GM21717 (cell line): ENCODE results near the gene TDRD6.
"Not testable (repeated sequence)": the region's sequence is repeated elsewhere in the genome, so short reads cannot be mapped to it uniquely, and the experiment has no call there.

ENCODE experiments used
- ATAC-seq: cut with Tn5 transposase; IDR thresholded peaks from one replicate; pipeline ENCODE4 v1.9.1; 2021; ENCODE audit warnings: mild to moderate bottlenecking, moderate library complexity; ENCODE audit not compliant: unreplicated experiment

Gene TDRD6

DNA sequence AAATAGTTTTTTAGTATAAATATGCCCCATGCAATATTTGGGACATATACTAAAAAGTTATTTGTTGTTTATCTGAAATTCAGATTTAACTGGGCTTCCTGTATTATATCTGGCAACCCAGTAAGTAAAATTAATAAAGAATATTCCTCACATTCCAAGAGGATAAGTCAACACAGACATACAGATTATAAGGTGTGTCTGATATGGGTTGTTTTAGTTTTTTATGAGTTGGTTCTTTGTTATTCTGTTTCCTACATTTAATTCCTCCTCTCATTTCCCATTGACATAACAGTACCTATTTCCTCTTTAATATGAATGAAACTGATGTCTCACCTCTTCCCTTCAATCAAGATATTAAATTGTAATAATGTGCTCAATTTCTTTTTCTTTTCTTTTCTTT, 49.2 kb downstream of the TDRD6 start:
- no peak for ATAC-seq

DNA sequence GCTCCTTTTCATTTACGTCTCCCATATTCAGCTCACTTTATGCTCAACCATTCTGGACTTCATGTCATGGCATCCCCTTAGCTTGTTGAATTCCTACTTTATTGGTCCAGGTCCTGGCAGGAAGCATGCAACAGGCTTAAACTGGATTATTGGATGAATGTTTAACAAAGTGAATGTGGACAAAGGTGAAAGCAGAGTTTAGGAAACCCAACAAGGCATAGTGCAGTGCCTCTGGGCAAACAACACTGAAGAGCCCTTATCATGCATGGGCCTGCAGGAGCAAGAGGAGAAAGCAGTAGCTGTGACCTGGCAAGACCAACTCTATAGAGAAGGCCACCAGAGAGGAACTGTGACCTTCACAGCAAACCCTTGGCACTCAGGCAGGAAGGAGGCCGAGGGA, 53.8 kb downstream of the TDRD6 start:
- ATAC-seq = no peak

DNA sequence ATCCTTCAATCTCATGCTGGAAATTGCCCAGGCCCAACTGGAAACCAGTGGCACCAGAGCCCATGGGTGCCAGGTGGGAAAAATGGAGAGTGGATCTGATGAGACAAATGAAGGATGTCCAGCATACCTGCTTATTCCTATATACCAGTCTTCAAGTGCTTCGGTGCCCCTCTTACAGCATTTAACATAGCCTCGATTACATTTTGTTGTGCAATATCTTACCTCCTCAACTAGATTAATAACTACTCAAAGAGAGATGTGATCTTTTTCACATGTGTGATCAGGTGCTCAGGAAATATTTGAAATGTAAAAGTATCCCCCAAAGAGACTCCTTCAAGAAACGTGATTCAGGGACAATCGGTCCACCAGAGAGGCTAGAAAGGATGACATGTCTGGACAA, 54.2 kb downstream of the TDRD6 start:
- ATAC-seq = no peak

DNA sequence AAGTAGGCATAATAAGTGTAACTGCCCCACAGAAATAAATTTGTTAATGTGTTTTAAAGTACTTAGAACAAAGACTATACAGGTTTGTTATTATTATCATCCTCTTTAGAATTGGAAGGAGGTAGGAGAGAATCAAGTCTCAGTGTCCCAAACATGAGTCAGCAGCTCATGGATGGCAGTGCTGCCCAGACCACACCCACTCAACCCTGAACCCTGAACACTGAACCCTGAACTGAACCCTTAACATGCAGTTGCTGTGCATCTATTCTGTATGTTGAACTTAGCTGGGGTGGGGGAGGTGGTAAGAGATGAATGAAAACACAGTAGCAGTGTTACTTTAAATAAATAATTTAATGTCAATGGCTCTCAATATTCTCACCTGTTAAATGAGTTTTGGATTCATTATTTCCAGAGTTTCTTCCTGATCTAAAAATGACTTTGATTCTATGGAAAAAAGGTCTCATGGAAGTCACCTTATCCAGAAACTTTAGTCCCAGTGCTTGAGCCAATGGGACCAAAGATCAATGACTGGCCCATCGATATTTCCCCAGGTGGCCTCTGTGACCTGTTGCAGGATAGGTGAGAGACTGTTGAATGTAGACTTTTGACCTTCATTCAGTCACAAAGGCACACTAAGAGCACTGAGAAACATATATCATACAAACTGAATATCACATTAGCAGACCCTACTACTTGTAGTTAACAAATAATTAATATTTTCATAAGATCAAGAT, 55.9 kb downstream of the TDRD6 start:
- ATAC-seq = no peak

DNA sequence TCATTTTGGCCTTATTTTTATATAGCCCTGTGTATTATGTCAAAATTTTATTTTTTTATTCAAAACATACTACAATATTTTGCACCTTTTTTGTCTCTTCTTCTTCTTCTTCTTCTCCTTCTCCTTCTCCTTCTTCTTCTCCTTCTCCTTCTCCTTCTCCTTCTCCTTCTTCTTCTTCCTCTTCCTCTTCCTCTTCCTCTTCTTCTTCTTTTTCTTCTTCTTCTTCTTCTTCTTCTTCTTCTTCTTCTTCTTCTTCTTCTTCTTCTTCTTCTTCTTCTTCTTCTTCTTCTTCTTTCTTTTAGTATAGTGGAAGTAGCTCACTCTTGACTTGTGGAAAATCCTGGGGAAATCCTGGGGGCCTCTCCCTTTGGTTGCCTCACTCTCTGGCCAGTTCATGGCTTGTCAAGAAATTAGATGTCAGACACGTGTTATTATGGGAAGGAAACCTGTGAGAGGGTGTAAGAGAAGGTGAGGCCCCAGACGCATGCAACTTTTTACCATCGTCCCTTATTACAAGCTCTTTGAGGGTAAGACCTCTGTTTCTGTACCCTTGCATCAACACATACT, 56.6 kb downstream of the TDRD6 start:
- ATAC-seq = not testable (repeated sequence)

DNA sequence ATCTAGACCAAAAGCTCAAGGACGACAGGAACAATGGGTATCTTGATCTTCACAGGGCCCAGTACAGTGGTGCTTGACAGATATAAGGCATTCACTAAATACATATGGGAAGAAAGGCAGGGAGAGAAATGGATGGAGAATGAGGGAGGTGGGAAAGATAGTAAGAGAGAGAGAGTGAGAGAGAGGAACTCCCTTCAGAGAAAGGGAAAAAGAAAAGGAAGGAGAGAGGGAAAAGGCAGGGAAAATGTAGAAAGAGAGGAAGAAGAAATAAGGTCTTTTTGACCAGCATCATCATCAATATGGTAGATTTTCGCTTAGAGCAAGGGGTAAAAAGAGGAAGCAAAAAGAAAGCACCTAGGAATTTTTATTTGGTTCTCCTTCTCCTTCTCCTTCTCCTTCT, 58.3 kb downstream of the TDRD6 start:
- no peak for ATAC-seq

DNA sequence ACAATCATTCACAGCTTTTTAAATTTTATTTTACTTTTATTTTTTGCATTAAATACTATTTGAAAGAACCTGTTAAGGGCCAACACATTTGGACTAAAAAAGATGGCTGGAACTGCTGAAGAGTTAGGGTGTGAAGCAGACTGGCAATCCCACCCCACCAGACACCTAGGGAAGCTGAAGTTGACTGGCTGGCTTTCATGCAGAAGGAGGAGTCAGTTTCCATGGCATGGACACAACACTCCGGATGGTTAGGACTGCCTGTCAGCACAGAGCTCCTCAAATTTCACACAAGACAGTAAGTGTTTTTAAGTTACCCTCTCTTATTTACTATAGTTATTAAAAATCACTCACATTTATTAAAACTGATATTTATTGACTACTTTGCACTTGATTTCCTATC, 59.0 kb downstream of the TDRD6 start, which contains the start of gene ANKRD66:
Gene ANKRD66 (plus strand): TSS at position 238 of the 400 bp plus-strand sequence. CDS start 5,016 bp downstream, outside the sequence.
- no peak for ATAC-seq

DNA sequence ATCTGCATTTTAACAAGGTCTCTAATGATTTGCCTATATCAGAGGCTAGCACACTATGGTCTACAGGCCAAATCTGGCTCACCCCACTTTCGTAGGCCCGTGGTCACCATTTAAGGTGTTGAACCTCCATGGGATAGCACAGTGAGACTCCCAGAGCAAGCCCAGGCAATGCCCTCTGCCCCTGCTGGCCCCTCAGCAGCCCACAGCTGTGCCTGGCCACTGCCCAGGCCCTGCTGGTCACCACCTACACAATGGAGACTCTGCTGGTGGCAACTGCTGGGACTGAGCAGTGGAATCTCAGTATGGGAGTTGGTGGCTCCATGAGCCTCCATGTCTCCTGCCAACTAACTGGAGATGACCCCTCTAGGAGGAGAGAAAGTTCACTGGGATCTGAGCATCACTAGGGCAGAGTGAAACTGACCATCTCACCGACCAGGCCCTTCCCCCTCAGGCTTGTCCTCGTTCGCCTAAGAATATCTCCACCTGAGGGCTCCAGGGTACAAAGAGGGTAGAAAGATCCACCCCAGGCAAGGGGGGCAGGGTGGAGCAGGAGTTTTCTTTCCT, 61.3 kb downstream of the TDRD6 start:
- ATAC-seq = no peak

DNA sequence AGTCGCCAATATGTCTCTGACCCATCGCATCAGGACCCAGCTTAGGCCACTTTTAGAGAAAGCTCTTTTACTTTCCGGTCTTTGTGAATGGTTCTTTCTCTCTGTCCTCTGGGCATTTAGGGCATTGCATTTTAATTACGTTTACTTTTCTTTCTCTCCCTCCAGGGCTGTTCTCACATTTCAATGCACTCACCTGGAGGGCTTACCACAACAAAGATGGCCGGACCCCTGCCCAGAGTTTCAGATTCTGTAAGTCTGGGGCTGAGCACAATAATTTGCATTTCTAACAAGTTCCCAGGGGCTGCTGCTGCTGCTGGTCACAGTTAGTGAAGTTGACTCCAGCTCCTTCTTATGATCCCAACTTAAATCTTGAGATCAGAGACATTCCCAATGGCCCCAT, 62.0 kb downstream of the TDRD6 start:
- no peak for ATAC-seq

DNA sequence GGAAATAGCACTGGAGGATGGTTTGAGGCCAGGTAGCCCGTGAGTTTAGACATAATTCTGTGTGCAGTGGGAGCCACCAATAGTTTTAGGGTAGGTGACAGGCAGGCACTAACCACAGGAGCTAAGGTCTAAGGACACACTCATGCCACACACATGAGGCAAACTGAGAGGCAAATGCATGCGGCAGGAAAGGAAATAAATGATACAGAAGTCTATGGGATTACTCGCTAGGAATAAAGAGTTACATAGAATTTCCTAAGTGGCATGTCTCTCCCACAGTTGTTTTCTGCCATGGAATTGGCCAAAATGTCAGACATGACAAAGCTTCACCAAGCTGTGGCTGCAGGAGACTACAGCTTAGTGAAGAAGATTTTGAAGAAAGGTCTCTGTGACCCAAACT, 64.0 kb downstream of the TDRD6 start:
- ATAC-seq = no peak
